Measurements from ENCODE around the gene MYH6. TPM values are rescaled to one million over a fixed set of nuclear protein-coding genes. Genes with fewer than 3 reads are reported as not detected.
"Not testable (repeated sequence)": the region's sequence is repeated elsewhere in the genome, so short reads cannot be mapped to it uniquely, and the experiment has no call there.

Gene MYH6
- total and polyA plus RNA-seq, 9 donors: 0.66 to 7.2 (median 4.4) TPM

GRCh38 chr14:23396126-23396525 lies 11.9 kb downstream of the MYH6 start:
- WGBS (ENCODE audit: insufficient coverage): 87% methylated on average over 3 of the region's 10 CpGs
- no peak overlapping the region for H3K27ac ChIP-seq (ENCODE audit: low read length)
- H3K36me3 ChIP-seq (ENCODE audit: control insufficient read depth, insufficient read depth, low read length): no peaks in the 10 kb centered on the region
- H3K4me1 ChIP-seq (ENCODE audit: control insufficient read depth, insufficient read depth, low read length): peaks cover 6% of the 10 kb centered on the region
- no peak for DNase-seq
- H3K9me3 ChIP-seq (replicated peaks; ENCODE audit: control insufficient read depth, low read depth, low read length): no peaks in the 10 kb centered on the region
- no peak overlapping the region for H3K4me3 ChIP-seq (ENCODE audit: low read length)
- no peaks in the 10 kb centered on the region for H3K27me3 ChIP-seq (ENCODE audit: control insufficient read depth, insufficient read depth, low read length)

GRCh38 chr14:23392613-23393012 lies 15.5 kb downstream of the MYH6 start:
- Histone ChIP-seq H3K27me3 (ENCODE audit: control insufficient read depth, insufficient read depth, low read length) (peaks cover 3% of the 10 kb centered on the region), H3K9me3 (replicated peaks; ENCODE audit: control insufficient read depth, low read depth, low read length) (no peaks in the 10 kb centered on the region), H3K27ac (ENCODE audit: low read length) (no peak overlapping the region), H3K4me1 (ENCODE audit: control insufficient read depth, insufficient read depth, low read length) (no peaks in the 10 kb centered on the region), H3K4me3 (ENCODE audit: low read length) (no peak overlapping the region), H3K36me3 (ENCODE audit: control insufficient read depth, insufficient read depth, low read length) (no peaks in the 10 kb centered on the region)
- no peak for DNase-seq
- WGBS (ENCODE audit: insufficient coverage): 68% methylated on average over 4 of the region's 7 CpGs

GRCh38 chr14:23389871-23390270 lies 18.2 kb downstream of the MYH6 start:
- no CpG with 5 or more reads among the region's 19 CpGs for WGBS (ENCODE audit: insufficient coverage)
- H3K27ac ChIP-seq (ENCODE audit: low read length): not testable (repeated sequence)

GRCh38 chr14:23389396-23389795 lies 18.7 kb downstream of the MYH6 start:
- Histone ChIP-seq H3K27me3 (ENCODE audit: control insufficient read depth, insufficient read depth, low read length) (peaks cover 3% of the 10 kb centered on the region), H3K4me1 (ENCODE audit: control insufficient read depth, insufficient read depth, low read length) (no peaks in the 10 kb centered on the region), H3K36me3 (ENCODE audit: control insufficient read depth, insufficient read depth, low read length) (no peaks in the 10 kb centered on the region), H3K9me3 (replicated peaks; ENCODE audit: control insufficient read depth, low read depth, low read length) (no peaks in the 10 kb centered on the region), H3K27ac (ENCODE audit: low read length) (no peak overlapping the region), H3K4me3 (ENCODE audit: low read length) (no peak overlapping the region)
- no peak for DNase-seq
- WGBS (ENCODE audit: insufficient coverage): 63% methylated on average over 8 of the region's 12 CpGs

More at GRCh38 chr14:23389871-23390270, 18.2 kb downstream of the MYH6 start:
- not testable (repeated sequence) for DNase-seq; H3K9me3 ChIP-seq (replicated peaks; ENCODE audit: control insufficient read depth, low read depth, low read length); H3K4me3 ChIP-seq (ENCODE audit: low read length); H3K4me1 ChIP-seq (ENCODE audit: control insufficient read depth, insufficient read depth, low read length); H3K27me3 ChIP-seq (ENCODE audit: control insufficient read depth, insufficient read depth, low read length); H3K36me3 ChIP-seq (ENCODE audit: control insufficient read depth, insufficient read depth, low read length)

GRCh38 chr14:23388996-23389395 lies 19.1 kb downstream of the MYH6 start:
- Histone ChIP-seq H3K4me3 (ENCODE audit: low read length) (no peak overlapping the region), H3K36me3 (ENCODE audit: control insufficient read depth, insufficient read depth, low read length) (no peaks in the 10 kb centered on the region), H3K27ac (ENCODE audit: low read length) (no peak overlapping the region), H3K4me1 (ENCODE audit: control insufficient read depth, insufficient read depth, low read length) (no peaks in the 10 kb centered on the region), H3K27me3 (ENCODE audit: control insufficient read depth, insufficient read depth, low read length) (peaks cover 3% of the 10 kb centered on the region), H3K9me3 (replicated peaks; ENCODE audit: control insufficient read depth, low read depth, low read length) (no peaks in the 10 kb centered on the region)
- WGBS (ENCODE audit: insufficient coverage): 70% methylated on average over 2 of the region's 8 CpGs
- no peak for DNase-seq

GRCh38 chr14:23387916-23388882 lies 19.9 kb downstream of the MYH6 start:
- Histone ChIP-seq H3K27ac (ENCODE audit: low read length) (no peak overlapping the region), H3K4me3 (ENCODE audit: low read length) (no peak overlapping the region), H3K27me3 (ENCODE audit: control insufficient read depth, insufficient read depth, low read length) (peaks cover 3% of the 10 kb centered on the region), H3K9me3 (replicated peaks; ENCODE audit: control insufficient read depth, low read depth, low read length) (no peaks in the 10 kb centered on the region), H3K36me3 (ENCODE audit: control insufficient read depth, insufficient read depth, low read length) (no peaks in the 10 kb centered on the region), H3K4me1 (ENCODE audit: control insufficient read depth, insufficient read depth, low read length) (no peaks in the 10 kb centered on the region)
- DNase-seq: no peak
- WGBS (ENCODE audit: insufficient coverage): 74% methylated on average over 20 of the region's 26 CpGs

GRCh38 chr14:23386999-23387398 lies 21.1 kb downstream of the MYH6 start:
- no CpG with 5 or more reads among the region's 1 CpG for WGBS (ENCODE audit: insufficient coverage)
- Histone ChIP-seq H3K4me1 (ENCODE audit: control insufficient read depth, insufficient read depth, low read length) (no peaks in the 10 kb centered on the region), H3K36me3 (ENCODE audit: control insufficient read depth, insufficient read depth, low read length) (no peaks in the 10 kb centered on the region), H3K9me3 (replicated peaks; ENCODE audit: control insufficient read depth, low read depth, low read length) (no peaks in the 10 kb centered on the region), H3K27ac (ENCODE audit: low read length) (no peak overlapping the region), H3K4me3 (ENCODE audit: low read length) (no peak overlapping the region), H3K27me3 (ENCODE audit: control insufficient read depth, insufficient read depth, low read length) (peaks cover 3% of the 10 kb centered on the region)
- DNase-seq: no peak

- H3K27me3 ChIP-seq (ENCODE audit: control insufficient read depth, insufficient read depth, low read length); H3K4me1 ChIP-seq (ENCODE audit: control insufficient read depth, insufficient read depth, low read length); DNase-seq: not testable (repeated sequence)
Observed at GRCh38 chr14:23386266-23386657, 21.8 kb downstream of the MYH6 start.

GRCh38 chr14:23385642-23386265 lies 22.3 kb downstream of the MYH6 start:
- Histone ChIP-seq H3K4me1 (ENCODE audit: control insufficient read depth, insufficient read depth, low read length) (peaks cover 8% of the 10 kb centered on the region), H3K27ac (ENCODE audit: low read length) (no peak overlapping the region), H3K27me3 (ENCODE audit: control insufficient read depth, insufficient read depth, low read length) (peaks cover 3% of the 10 kb centered on the region), H3K4me3 (ENCODE audit: low read length) (no peak overlapping the region), H3K9me3 (replicated peaks; ENCODE audit: control insufficient read depth, low read depth, low read length) (no peaks in the 10 kb centered on the region), H3K36me3 (ENCODE audit: control insufficient read depth, insufficient read depth, low read length) (no peaks in the 10 kb centered on the region)
- DNase-seq: no peak
- 72% methylated on average over 10 of the region's 18 CpGs for WGBS (ENCODE audit: insufficient coverage)

More at GRCh38 chr14:23386266-23386657, 21.8 kb downstream of the MYH6 start:
- H3K4me3 ChIP-seq (ENCODE audit: low read length); H3K36me3 ChIP-seq (ENCODE audit: control insufficient read depth, insufficient read depth, low read length); H3K9me3 ChIP-seq (replicated peaks; ENCODE audit: control insufficient read depth, low read depth, low read length); H3K27ac ChIP-seq (ENCODE audit: low read length): not testable (repeated sequence)
- WGBS (ENCODE audit: insufficient coverage): 84% methylated on average over 11 of the region's 17 CpGs

GRCh38 chr14:23385244-23385641 lies 22.8 kb downstream of the MYH6 start:
- 22% methylated on average over 1 of the region's 2 CpGs for WGBS (ENCODE audit: insufficient coverage)
- H3K4me3 ChIP-seq (ENCODE audit: low read length): no peak overlapping the region
- peaks cover 13% of the 10 kb centered on the region for H3K4me1 ChIP-seq (ENCODE audit: control insufficient read depth, insufficient read depth, low read length)
- H3K9me3 ChIP-seq (replicated peaks; ENCODE audit: control insufficient read depth, low read depth, low read length): no peaks in the 10 kb centered on the region
- peaks cover 3% of the 10 kb centered on the region for H3K27me3 ChIP-seq (ENCODE audit: control insufficient read depth, insufficient read depth, low read length)
- no peak for DNase-seq
- no peaks in the 10 kb centered on the region for H3K36me3 ChIP-seq (ENCODE audit: control insufficient read depth, insufficient read depth, low read length)
- no peak overlapping the region for H3K27ac ChIP-seq (ENCODE audit: low read length)
